ENCODE measurements around the gene ME3.

The ME3 gene

GRCh38 chr11:86555866-86556265 lies 116.5 kb downstream of the ME3 start:
- Histone ChIP-seq H3K4me3 (no peak overlapping the region), H3K36me3 (peaks cover 0 to 4% (median 0%) of the 10 kb centered on the region in 3 donors), H3K27ac (peak overlapping the region; percentile 16 to 29), H3K27me3 (no peaks in the 10 kb centered on the region), H3K4me1 (peaks cover 0 to 44% (median 24%) of the 10 kb centered on the region in 4 donors), H3K9me3 (no peaks in the 10 kb centered on the region)
- intact Hi-C loops (cut with DNase I; ENCODE audit: low total_unique reads): no loop called here
- no peak for TF ChIP-seq CTCF (IDR thresholded peaks at IDR 0.05)
- DNase-seq: no peak

GRCh38 chr11:86555401-86555800 lies 117.0 kb downstream of the ME3 start:
- Histone ChIP-seq H3K36me3 (peaks cover 0 to 4% (median 0%) of the 10 kb centered on the region in 3 donors), H3K4me1 (peaks cover 0 to 48% (median 24%) of the 10 kb centered on the region in 4 donors)
- intact Hi-C loops (cut with DNase I; ENCODE audit: low total_unique reads): no loop called here

GRCh38 chr11:86553265-86553664 lies 119.2 kb downstream of the ME3 start:
- DNase-seq: no peak
- no peak overlapping the region for H3K4me3 ChIP-seq
- no peaks in the 10 kb centered on the region for H3K9me3 ChIP-seq
- intact Hi-C loops (cut with DNase I; ENCODE audit: low total_unique reads): no loop called here
- H3K4me1 ChIP-seq: peaks cover 0 to 57% (median 32%) of the 10 kb centered on the region in 4 donors
- H3K36me3 ChIP-seq: peaks cover 0 to 4% (median 0%) of the 10 kb centered on the region in 3 donors
- no peak for TF ChIP-seq CTCF (IDR thresholded peaks at IDR 0.05)
- H3K27me3 ChIP-seq: no peaks in the 10 kb centered on the region
- H3K27ac ChIP-seq: peak overlapping the region in 1 of 2 donors; percentile 68

More at GRCh38 chr11:86555401-86555800, 117.0 kb downstream of the ME3 start:
- no peak for DNase-seq
- Histone ChIP-seq H3K4me3 (no peak overlapping the region), H3K9me3 (no peaks in the 10 kb centered on the region), H3K27me3 (no peaks in the 10 kb centered on the region), H3K27ac (peak overlapping the region; percentile 16 to 29)
- no peak for TF ChIP-seq CTCF (IDR thresholded peaks at IDR 0.05)

- intact Hi-C loops (cut with DNase I; ENCODE audit: low total_unique reads): no loop called here
- no peaks in the 10 kb centered on the region for H3K9me3 ChIP-seq
- H3K27me3 ChIP-seq: no peaks in the 10 kb centered on the region
- no peak overlapping the region for H3K4me3 ChIP-seq
- peaks cover 0 to 4% (median 0%) of the 10 kb centered on the region in 3 donors for H3K36me3 ChIP-seq
- TF ChIP-seq CTCF (IDR thresholded peaks at IDR 0.05): no peak
- no peak for DNase-seq
- H3K4me1 ChIP-seq: peaks cover 0 to 69% (median 41%) of the 10 kb centered on the region in 4 donors
- H3K27ac ChIP-seq: peak overlapping the region; percentile 67 to 68
Observed at GRCh38 chr11:86551288-86552092, 120.9 kb downstream of the ME3 start.

GRCh38 chr11:86550757-86551156 lies 121.7 kb downstream of the ME3 start:
- Histone ChIP-seq H3K27me3 (no peaks in the 10 kb centered on the region), H3K4me3 (no peak overlapping the region), H3K9me3 (no peaks in the 10 kb centered on the region), H3K27ac (peak overlapping the region; percentile 67 to 68), H3K4me1 (peaks cover 0 to 62% (median 41%) of the 10 kb centered on the region in 4 donors), H3K36me3 (peaks cover 0 to 4% (median 0%) of the 10 kb centered on the region in 3 donors)
- DNase-seq: no peak
- intact Hi-C loops (cut with DNase I; ENCODE audit: low total_unique reads): no loop called here
- no peak for TF ChIP-seq CTCF (IDR thresholded peaks at IDR 0.05)
